LNCAP (cell line): Measurements from ENCODE around the gene PALM3.

ENCODE experiments used
- TF ChIP-seq, protein P1 (sequence below): fragments of 450-650 bp; IDR thresholded peaks from 2 replicates; pipeline ENCODE4 v1.5.1; 2017; ENCODE audit warnings: mild to moderate bottlenecking

Gene PALM3

DNA sequence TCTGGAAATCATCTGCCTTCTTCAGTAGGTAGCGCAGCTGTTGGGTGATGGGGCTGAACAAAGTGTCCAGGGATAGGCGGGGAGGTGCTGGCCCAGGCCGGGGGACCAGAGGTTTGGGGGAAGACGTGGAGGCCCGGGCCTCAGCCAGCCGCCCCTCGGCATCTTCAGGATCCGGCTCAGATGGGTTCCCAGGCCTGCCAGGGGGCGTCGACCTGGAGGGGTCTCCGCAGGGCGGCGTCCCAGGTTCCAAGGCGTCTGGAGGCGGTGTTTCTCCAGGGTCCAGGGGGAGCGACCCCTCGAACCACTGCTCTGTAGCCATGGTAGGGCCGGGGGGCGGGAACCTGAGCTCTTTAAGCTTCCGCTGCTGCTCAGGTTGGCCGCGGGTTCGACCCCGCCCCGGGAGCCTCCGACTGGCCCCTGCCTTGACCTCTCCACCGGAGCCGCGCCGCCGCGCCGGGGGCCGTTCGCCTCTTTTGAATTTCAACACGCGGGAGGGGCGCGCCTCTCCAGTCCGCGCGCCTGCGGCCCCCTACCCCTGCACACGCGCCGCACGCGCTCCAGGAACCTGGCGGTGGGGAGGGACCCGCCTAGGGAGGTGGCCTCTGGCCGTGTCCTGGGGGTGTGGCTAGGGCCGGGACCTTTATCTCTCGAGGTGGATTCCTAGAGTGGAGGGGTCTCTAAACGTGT lies 23.6 kb upstream of the PALM3 start, which contains the start of gene C19orf67:
Gene C19orf67 (minus strand): TSS at position 475 of the 687 bp plus-strand sequence. CDS start 156 bp downstream, at position 319.
- TF ChIP-seq, protein P1, sequence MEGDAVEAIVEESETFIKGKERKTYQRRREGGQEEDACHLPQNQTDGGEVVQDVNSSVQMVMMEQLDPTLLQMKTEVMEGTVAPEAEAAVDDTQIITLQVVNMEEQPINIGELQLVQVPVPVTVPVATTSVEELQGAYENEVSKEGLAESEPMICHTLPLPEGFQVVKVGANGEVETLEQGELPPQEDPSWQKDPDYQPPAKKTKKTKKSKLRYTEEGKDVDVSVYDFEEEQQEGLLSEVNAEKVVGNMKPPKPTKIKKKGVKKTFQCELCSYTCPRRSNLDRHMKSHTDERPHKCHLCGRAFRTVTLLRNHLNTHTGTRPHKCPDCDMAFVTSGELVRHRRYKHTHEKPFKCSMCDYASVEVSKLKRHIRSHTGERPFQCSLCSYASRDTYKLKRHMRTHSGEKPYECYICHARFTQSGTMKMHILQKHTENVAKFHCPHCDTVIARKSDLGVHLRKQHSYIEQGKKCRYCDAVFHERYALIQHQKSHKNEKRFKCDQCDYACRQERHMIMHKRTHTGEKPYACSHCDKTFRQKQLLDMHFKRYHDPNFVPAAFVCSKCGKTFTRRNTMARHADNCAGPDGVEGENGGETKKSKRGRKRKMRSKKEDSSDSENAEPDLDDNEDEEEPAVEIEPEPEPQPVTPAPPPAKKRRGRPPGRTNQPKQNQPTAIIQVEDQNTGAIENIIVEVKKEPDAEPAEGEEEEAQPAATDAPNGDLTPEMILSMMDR, result no peak

DNA sequence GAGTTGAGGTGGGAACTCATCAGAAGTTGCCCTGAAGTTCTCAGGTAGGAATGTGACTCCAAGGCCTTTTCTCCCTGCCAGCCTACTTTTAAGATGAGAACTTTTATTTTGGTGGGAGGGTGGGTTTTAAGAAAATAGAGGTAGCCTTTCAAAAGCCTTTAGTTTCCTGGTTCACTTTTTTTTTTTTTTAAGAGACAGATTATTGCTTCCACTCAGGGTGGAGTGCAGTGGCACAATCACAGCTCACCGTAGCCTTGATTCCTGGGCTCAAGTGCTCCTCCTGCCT lies 20.7 kb upstream of the PALM3 start:
- TF ChIP-seq, protein P1, result no peak

DNA sequence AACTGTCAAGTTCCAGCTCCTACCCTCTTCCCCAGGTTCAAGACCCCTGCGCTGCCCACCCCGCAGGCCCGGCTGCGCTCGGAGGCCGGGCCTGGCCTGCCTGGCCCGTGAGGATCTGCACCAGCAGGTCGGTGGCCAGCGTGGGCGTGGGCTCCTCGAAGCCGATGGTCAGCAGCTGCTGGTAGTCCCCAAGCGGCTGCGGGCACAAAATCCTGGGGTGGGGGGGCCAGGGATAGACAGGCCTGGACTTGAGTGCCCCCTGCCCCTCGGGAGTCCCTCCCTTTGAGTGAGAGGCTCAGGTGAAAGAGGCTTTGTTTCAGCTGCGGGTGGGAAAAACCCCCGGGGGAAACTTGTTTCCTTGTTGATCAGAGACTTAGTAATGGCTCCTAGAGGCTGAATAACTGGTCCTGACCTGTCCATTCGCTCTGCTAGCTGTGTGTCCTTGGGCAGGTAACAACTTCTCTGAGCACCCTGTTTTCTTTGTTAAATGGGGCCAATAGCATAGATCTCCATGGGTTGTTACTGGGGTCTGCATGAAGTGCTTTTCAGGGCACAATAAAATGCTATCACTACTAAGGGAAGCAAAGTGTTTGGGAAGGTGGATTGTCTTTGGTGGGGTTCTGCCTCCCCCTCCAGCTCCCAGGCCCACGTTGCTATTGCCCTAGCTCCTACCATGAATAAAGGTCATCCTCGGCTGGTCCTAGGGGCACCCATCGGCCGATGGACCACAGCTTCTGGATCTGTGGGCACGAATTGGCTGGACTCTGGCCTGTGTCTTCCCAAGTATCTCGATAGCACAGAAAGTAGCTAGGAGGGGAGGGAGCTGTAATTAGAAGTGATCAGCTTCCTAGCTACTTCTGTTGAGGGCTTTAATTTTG lies 20.2 kb upstream of the PALM3 start:
- TF ChIP-seq, protein P1, result no peak

DNA sequence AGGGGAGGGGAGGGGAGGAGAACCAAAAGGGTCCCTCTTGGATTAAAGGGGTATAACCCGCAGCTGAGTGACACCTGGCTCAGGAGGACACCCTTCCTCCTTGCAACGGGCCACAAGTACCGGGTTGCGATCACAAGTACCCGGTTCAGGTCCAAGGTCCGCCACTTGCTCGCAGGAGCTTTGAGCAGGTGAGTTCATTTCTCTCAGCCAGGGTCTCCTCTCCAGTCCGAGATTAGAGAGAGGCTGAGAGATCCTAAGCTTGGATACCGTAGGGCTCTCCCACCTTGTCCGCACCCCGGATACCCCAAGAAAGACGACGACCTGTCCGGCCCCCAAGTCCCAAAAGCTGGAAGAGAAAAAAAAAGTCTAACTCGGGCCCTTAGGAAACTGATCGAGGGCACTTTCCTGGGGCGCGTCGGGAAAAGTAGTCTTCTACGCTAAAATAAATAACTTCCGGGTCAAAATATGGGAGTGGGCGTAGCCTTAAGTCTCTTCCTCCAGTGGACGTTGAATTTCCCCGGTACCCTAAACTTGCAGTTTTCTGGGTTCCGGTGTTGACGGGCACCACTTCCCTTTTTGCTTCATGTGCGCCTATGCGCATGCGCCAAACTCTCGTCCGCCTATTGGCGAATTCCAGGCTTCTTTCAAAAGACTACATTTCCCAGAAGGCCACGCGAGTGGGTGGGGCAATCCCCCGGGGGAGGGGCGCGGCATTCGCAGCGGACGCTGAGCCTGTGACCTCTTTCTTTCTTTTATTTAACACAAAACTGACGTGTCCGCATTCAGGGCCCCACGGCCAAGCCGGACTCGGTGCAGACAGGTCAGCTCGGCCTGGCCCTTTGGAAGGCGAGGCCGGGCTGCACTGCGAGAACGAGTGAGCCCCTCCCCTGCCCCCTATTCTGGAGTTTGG lies 19.3 kb upstream of the PALM3 start:
- TF ChIP-seq, protein P1, result no peak

DNA sequence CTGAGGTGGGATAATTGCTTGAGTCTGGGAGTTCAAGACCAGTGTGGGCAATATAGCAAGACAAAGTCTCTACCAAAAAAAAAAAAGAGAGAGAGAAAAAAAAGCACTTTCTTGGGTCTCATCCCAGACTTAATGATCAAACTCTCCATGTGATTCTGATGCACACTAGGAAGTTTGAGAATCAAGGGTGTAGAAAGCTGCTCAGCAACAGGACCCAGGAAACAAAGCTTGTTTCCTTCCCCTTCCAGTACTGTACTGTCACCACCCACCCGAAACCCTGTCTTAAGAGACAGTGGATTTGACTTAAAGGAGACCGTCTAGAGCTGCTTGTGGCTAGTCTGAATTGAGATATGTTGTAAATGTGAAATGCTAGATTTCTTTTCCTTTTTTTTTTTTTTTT lies 16.5 kb upstream of the PALM3 start:
- TF ChIP-seq, protein P1, result no peak

DNA sequence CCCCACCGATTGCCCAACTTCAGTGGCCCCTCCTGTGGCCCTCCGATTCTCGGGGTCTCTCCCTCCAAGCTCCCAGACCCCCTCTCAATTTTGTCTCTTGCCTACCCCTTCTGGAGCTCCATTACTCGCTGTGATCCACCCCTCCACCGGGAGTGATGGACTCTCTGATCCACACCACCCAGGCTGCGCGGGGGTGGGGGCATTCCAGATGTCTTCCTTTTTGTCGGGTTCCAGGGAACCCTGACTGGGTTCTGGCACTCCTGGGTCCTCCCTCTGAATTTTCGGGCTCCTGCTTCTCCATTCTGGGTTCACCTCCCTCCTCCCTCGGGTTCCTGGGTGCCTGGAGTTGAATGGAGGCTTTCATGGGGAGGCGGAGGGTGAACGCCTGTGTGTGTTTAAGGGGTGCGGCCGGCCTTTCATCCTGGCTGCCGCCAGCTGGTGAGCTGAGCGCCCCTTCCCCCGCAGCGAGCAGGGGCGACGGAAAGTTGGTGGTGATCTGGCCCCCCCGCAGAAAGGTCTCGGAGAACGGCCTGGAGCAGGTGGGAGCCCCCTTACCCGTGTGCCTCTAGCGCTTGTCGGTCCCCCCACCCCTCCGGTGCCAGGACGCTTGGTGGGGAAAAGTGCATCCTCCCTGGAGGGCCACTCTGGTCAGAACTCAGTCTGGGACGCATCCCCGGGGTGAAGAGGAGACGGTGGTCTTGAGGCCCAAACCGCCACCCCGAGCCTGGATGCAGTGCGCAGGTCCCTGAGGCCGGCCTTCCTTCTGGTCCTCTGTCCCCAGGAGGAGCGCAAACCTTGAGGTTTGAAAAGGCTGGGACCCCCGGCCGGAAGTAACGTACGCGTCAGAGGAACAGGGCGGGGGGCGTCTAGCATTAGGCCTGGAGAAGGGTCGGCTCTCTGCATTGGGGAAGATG lies 12.3 kb upstream of the PALM3 start:
- TF ChIP-seq, protein P1, result no peak
